HCT116 (cell line): ENCODE measurements around the gene DRAP1. TPM values are rescaled to one million over a fixed set of nuclear protein-coding genes. Genes with fewer than 3 reads are reported as not detected.

Source experiments
- ATAC-seq: fragments of 200-7000 bp; cut with Tn5 transposase; 2 replicates; pipeline ENCODE4 v1.9.1; 2020; ENCODE audit warnings: mild to moderate bottlenecking, moderate library complexity
- BruUV-seq: library from RNA; stranded (reverse); fragments of 400-500 nt; replicated peaks from 2 replicates; lab custom pipeline; 2021; lab: Mats Ljungman, UMichigan
- CTCF ChIA-PET: fragments of 300-600 bp; sonication (Branson Sonifier 250); formaldehyde crosslinking; loops from one replicate; lab custom pipeline; 2021; ENCODE audit warnings: antibody characterized with exemption; lab: Charles Lee
- POLR2A ChIA-PET: fragments of 300-600, 350-600 bp; sonication (Branson Sonifier 250); formaldehyde crosslinking; loops from one replicate; lab custom pipeline; 2021; ENCODE audit warnings: antibody characterized with exemption; lab: Charles Lee
- RAD21 ChIA-PET, 2 experiments: fragments of 300-600 bp; sonication (Branson Sonifier 250); formaldehyde crosslinking; loops; one replicate each; lab custom pipeline; 2023; ENCODE audit warnings: low total read pairs in 2 of 2; ENCODE audit not compliant: uncharacterized antibody in 2 of 2, unreplicated experiment in 2 of 2, low non-redundant PET in 1 of 2; lab: Charles Lee
- DNase-seq: peaks from one replicate; pipeline ENCODE4 v3.0.0-alpha.2; 2010; ENCODE audit warnings: low read depth, low spot score
- H2AFZ ChIP-seq: fragments of 200-600 bp; shearing (Covaris generic), sonication (generic); 2 replicates; pipeline ENCODE4 v1.6.1; 2017; ENCODE audit warnings: low read depth, mixed run types, mixed read lengths, antibody characterized with exemption, low read length; ENCODE audit not compliant: poor library complexity, severe bottlenecking
- H3K27ac ChIP-seq: 2 replicates; pipeline ENCODE4 v1.5.1; 2012; ENCODE audit warnings: low read depth, low read length
- H3K27me3 ChIP-seq: fragments of 200-600 bp; sonication (generic); 2 replicates; pipeline ENCODE4 v1.6.1; 2016; ENCODE audit warnings: mixed run types, low read length, mixed read lengths; ENCODE audit not compliant: insufficient read depth
- H3K36me3 ChIP-seq, 2 experiments: fragments of 200-500 bp in 1 of 2; fragments of 200-600 bp in 1 of 2; sonication (Bioruptor generic) in 1 of 2; sonication (generic) in 1 of 2; 2 replicates each; pipeline versions ENCODE4 v1.5.1 to v1.6.1; 2014 to 2016; ENCODE audit warnings: low read length in 2 of 2, inconsistent platforms in 1 of 2, mixed read lengths in 1 of 2, mixed run types in 1 of 2; ENCODE audit not compliant: insufficient read depth in 2 of 2, control insufficient read depth in 1 of 2
- H3K4me1 ChIP-seq, 2 experiments: fragments of 200-600 bp in 1 of 2; sonication (generic) in 1 of 2; 2 replicates each; pipeline versions ENCODE4 v1.5.1 to v1.6.1; 2012 to 2017; ENCODE audit warnings: low read length in 2 of 2, inconsistent platforms in 1 of 2, mild to moderate bottlenecking in 1 of 2, mixed read lengths in 1 of 2, mixed run types in 1 of 2, moderate library complexity in 1 of 2; ENCODE audit not compliant: insufficient read depth in 2 of 2, control insufficient read depth in 1 of 2
- H3K4me2 ChIP-seq: fragments of 200-600 bp; sonication (generic); 2 replicates; pipeline ENCODE4 v1.6.1; 2017; ENCODE audit warnings: mixed run types, low read length, mixed read lengths
- H3K4me3 ChIP-seq, 2 experiments: fragments of 200-600 bp in 1 of 2; sonication (generic) in 1 of 2; replicated peaks in 1 of 2; 2 replicates each; pipeline ENCODE4 v1.5.1; 2011 to 2016; ENCODE audit warnings: low read length in 2 of 2, control low read depth in 1 of 2, low read depth in 1 of 2, mild to moderate bottlenecking in 1 of 2, mixed read lengths in 1 of 2, mixed run types in 1 of 2
- H3K79me2 ChIP-seq: fragments of 200-600 bp; sonication (generic); 2 replicates; pipeline ENCODE4 v1.6.1; 2017; ENCODE audit warnings: mild to moderate bottlenecking, mixed run types, low read length, moderate library complexity, mixed read lengths; ENCODE audit not compliant: insufficient read depth
- H3K9ac ChIP-seq: fragments of 200-600 bp; sonication (generic); 2 replicates; pipeline ENCODE4 v1.6.1; 2016; ENCODE audit warnings: low read length, mixed read lengths
- H3K9me2 ChIP-seq: fragments of 200-600 bp; sonication (generic), shearing (Covaris generic); 2 replicates; pipeline ENCODE4 v1.6.1; 2017; ENCODE audit warnings: mixed run types, mild to moderate bottlenecking, moderate library complexity; ENCODE audit not compliant: insufficient read depth
- H3K9me3 ChIP-seq, 2 experiments: fragments of 200-500 bp in 1 of 2; fragments of 200-600 bp in 1 of 2; sonication (Bioruptor generic) in 1 of 2; sonication (generic) in 1 of 2; 2 replicates each; pipeline ENCODE4 v1.6.1; 2014 to 2017; ENCODE audit warnings: low read length in 2 of 2, mixed read lengths in 2 of 2, inconsistent platforms in 1 of 2, low read depth in 1 of 2, mild to moderate bottlenecking in 1 of 2, mixed run types in 1 of 2, moderate library complexity in 1 of 2; ENCODE audit not compliant: control insufficient read depth in 1 of 2, insufficient read depth in 1 of 2
- H4K20me1 ChIP-seq: fragments of 200-600 bp; sonication (generic), shearing (Covaris generic); 2 replicates; pipeline ENCODE4 v1.6.1; 2017; ENCODE audit warnings: mixed run types, mild to moderate bottlenecking, moderate library complexity; ENCODE audit not compliant: insufficient read depth
- EZH2 ChIP-seq: fragments of 200-600 bp; sonication (generic); IDR thresholded peaks from 2 replicates; pipeline ENCODE4 v1.6.1; 2017; ENCODE audit warnings: antibody characterized with exemption, mixed run types
- RAD21 ChIP-seq: IDR thresholded peaks from 2 replicates; pipeline ENCODE4 v1.6.1; 2012; ENCODE audit warnings: low read depth, mild to moderate bottlenecking
- SIN3A ChIP-seq: IDR thresholded peaks from 2 replicates; pipeline ENCODE4 v1.6.1; 2012; ENCODE audit warnings: low read depth
- SRF ChIP-seq: IDR thresholded peaks from 2 replicates; pipeline ENCODE4 v1.6.1; 2012; ENCODE audit warnings: low read depth
- intact Hi-C: fragments of 100-400 bp; cut with micrococcal nuclease; formaldehyde crosslinking; loops from 2 replicates; pipeline ENCODE4 v1.10.0; 2022
- total RNA-seq: library from RNA; stranded (reverse); gene quantifications from one replicate; pipeline ENCODE4 v1.2.1, GENCODE V29; 2021; ENCODE audit not compliant: unreplicated experiment
- TF ChIP-seq, protein P1 (sequence below): IDR thresholded peaks from 2 replicates; pipeline ENCODE4 v1.6.1; 2012
- TF ChIP-seq, protein P2 (sequence below): IDR thresholded peaks from 2 replicates; pipeline ENCODE4 v1.6.1; 2012
- TF ChIP-seq, protein P3 (sequence below), 3 experiments: fragments of 200-600 bp in 1 of 3; sonication (generic) in 1 of 3; IDR thresholded peaks in 2 of 3; conservative IDR thresholded peaks in 1 of 3; 2 replicates each; pipeline ENCODE4 v1.5.1; 2012 to 2017; ENCODE audit warnings: low read depth in 2 of 3, low read length in 2 of 3, antibody characterized with exemption in 1 of 3, borderline replicate concordance in 1 of 3, control low read depth in 1 of 3, mild to moderate bottlenecking in 1 of 3, mixed read lengths in 1 of 3, mixed run types in 1 of 3, moderate library complexity in 1 of 3; ENCODE audit not compliant: insufficient read depth in 1 of 3

DRAP1 gene
- total RNA-seq, 1 experiment from 2014 or later = 158 TPM

DNA sequence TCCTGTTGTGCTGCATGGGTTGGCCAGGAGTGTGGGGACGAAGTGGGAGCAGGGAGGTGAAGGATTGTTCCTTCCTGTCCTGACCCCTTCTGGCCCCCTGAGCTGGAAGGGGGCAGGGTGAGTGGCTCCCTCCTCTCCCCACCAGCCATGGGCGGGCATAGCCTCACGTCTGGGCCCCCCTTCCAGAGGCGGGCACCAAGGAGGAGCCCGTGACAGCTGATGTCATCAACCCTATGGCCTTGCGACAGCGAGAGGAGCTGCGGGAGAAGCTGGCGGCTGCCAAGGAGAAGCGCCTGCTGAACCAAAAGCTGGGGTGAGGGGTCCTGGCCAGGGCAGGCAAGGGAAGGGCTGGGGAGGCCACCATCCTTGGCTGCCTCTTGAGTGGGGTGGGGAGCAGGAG is 45.7 kb downstream of the DRAP1 start:
- TF ChIP-seq EZH2 (no peak), SRF (no peak), RAD21 (no peak), SIN3A (no peak)
- TF ChIP-seq, protein P1, sequence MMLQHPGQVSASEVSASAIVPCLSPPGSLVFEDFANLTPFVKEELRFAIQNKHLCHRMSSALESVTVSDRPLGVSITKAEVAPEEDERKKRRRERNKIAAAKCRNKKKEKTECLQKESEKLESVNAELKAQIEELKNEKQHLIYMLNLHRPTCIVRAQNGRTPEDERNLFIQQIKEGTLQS = no peak
- TF ChIP-seq, protein P2, sequence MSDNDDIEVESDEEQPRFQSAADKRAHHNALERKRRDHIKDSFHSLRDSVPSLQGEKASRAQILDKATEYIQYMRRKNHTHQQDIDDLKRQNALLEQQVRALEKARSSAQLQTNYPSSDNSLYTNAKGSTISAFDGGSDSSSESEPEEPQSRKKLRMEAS = no peak
- TF ChIP-seq, protein P3, sequence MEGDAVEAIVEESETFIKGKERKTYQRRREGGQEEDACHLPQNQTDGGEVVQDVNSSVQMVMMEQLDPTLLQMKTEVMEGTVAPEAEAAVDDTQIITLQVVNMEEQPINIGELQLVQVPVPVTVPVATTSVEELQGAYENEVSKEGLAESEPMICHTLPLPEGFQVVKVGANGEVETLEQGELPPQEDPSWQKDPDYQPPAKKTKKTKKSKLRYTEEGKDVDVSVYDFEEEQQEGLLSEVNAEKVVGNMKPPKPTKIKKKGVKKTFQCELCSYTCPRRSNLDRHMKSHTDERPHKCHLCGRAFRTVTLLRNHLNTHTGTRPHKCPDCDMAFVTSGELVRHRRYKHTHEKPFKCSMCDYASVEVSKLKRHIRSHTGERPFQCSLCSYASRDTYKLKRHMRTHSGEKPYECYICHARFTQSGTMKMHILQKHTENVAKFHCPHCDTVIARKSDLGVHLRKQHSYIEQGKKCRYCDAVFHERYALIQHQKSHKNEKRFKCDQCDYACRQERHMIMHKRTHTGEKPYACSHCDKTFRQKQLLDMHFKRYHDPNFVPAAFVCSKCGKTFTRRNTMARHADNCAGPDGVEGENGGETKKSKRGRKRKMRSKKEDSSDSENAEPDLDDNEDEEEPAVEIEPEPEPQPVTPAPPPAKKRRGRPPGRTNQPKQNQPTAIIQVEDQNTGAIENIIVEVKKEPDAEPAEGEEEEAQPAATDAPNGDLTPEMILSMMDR (IDR thresholded peaks at IDR 0.05 in 2 of 3, conservative IDR thresholded peaks at IDR 0.05 in 1 of 3; ENCODE audit: borderline replicate concordance in 1 of 3, insufficient read depth in 1 of 3, low read depth in 2 of 3, low read length in 2 of 3) = no peak
- Histone ChIP-seq H3K9ac (no peak overlapping the region), H3K79me2 (peaks cover 52% of the 10 kb centered on the region), H3K9me2 (no peaks in the 10 kb centered on the region), H3K9me3 (no peaks in the 10 kb centered on the region), H3K4me3 (no peak overlapping the region), H3K4me2 (no peak overlapping the region), H3K36me3 (peaks cover 27 to 44% of the 10 kb centered on the region in 2 experiments; a peak in 3 of 4 replicates), H3K4me1 (peaks cover 8 to 21% of the 10 kb centered on the region in 2 experiments; a peak in 3 of 4 replicates), H4K20me1 (no peaks in the 10 kb centered on the region), H2AFZ (no peak overlapping the region), H3K27me3 (no peaks in the 10 kb centered on the region), H3K27ac (no peak overlapping the region)
- no TSS peak for BruUV-seq
- POLR2A ChIA-PET = interaction anchor here (1.7 kb wide), 1 partner anchor 75 kb away, joined by 3 read pairs; the partner anchor contains the start of gene CCDC85B
- DNase-seq = no peak
- intact Hi-C loops = no loop called here
- RAD21 ChIA-PET = no interaction called here
- ATAC-seq = no peak
- CTCF ChIA-PET = no interaction called here
